ENCODE data around the gene STPG2.

DNA sequence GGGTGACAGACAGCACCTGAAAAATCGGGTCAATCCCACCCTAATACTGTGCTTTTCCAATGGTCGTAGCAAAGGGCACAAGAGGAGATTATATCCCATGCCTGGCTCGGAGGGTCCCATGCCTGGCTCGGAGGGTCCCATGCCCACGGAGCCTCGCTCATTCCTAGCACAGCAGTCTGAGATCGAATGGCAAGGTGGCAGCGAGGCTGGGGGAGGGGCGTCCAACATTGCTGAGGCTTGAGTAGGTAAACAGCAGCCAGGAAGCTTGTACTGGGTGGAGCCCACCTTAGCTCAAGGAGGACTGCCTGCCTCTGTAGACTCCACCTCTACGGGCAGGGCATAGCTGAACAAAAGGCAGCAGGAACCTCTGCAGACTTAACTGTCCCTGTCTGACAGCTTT is 365.1 kb downstream of the STPG2 start:
- no peak for TF ChIP-seq POLR2AphosphoS5 (IDR thresholded peaks at IDR 0.05)
- TF ChIP-seq, protein P1, sequence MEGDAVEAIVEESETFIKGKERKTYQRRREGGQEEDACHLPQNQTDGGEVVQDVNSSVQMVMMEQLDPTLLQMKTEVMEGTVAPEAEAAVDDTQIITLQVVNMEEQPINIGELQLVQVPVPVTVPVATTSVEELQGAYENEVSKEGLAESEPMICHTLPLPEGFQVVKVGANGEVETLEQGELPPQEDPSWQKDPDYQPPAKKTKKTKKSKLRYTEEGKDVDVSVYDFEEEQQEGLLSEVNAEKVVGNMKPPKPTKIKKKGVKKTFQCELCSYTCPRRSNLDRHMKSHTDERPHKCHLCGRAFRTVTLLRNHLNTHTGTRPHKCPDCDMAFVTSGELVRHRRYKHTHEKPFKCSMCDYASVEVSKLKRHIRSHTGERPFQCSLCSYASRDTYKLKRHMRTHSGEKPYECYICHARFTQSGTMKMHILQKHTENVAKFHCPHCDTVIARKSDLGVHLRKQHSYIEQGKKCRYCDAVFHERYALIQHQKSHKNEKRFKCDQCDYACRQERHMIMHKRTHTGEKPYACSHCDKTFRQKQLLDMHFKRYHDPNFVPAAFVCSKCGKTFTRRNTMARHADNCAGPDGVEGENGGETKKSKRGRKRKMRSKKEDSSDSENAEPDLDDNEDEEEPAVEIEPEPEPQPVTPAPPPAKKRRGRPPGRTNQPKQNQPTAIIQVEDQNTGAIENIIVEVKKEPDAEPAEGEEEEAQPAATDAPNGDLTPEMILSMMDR (IDR thresholded peaks at IDR 0.05), result no peak
